ENCODE measurements around the gene ADGRG6. TPM values are rescaled to one million over a fixed set of nuclear protein-coding genes. Genes with fewer than 3 reads are reported as not detected.
"Not testable (repeated sequence)": the region's sequence is repeated elsewhere in the genome, so short reads cannot be mapped to it uniquely, and the experiment has no call there.

ADGRG6 gene
- total RNA-seq, 4 donors from 2014 or later, result 1.5 to 6.0 (median 3.2) TPM

DNA sequence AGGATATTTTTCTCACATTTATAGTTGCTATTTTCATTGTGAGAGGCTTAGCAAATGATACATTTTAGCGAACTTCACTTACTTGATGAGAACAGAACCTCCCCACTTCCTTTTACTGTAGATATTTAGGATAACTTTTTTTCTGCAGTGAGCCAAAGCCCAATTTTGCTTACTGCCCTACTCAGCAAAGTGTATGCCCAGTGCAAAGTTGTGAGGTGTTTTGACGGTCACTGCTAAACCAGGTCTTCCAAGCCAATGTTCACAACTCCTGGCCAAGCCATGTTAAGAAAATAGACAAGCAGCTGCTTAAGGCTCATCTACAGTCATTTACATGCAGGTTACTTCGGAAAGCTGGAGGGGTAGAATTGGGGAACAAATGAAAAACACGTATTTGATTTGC, 144.8 kb downstream of the ADGRG6 start:
- intact Hi-C loops (cut with DNase I; ENCODE audit: low total_unique reads) (no loop called here), in situ Hi-C loops (cut with MboI; ENCODE audit: low sequenced_read_pairs in 4 of 4) (no loop called here)

GRCh38 chr6:142448091-142448729, 146.4 kb downstream of the ADGRG6 start:
- H3K4me1 ChIP-seq, result no peaks in the 10 kb centered on the region
- TF ChIP-seq, protein P1, sequence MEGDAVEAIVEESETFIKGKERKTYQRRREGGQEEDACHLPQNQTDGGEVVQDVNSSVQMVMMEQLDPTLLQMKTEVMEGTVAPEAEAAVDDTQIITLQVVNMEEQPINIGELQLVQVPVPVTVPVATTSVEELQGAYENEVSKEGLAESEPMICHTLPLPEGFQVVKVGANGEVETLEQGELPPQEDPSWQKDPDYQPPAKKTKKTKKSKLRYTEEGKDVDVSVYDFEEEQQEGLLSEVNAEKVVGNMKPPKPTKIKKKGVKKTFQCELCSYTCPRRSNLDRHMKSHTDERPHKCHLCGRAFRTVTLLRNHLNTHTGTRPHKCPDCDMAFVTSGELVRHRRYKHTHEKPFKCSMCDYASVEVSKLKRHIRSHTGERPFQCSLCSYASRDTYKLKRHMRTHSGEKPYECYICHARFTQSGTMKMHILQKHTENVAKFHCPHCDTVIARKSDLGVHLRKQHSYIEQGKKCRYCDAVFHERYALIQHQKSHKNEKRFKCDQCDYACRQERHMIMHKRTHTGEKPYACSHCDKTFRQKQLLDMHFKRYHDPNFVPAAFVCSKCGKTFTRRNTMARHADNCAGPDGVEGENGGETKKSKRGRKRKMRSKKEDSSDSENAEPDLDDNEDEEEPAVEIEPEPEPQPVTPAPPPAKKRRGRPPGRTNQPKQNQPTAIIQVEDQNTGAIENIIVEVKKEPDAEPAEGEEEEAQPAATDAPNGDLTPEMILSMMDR (IDR thresholded peaks at IDR 0.05 in 4 of 5, conservative IDR thresholded peaks at IDR 0.05 in 1 of 5), result no peak
- no peak for TF ChIP-seq POLR2A (IDR thresholded peaks at IDR 0.05)
- no peaks in the 10 kb centered on the region for H3K36me3 ChIP-seq
- no peak overlapping the region for H3K27ac ChIP-seq
- in situ Hi-C loops (cut with MboI; ENCODE audit: low sequenced_read_pairs in 4 of 4) (no loop called here), intact Hi-C loops (cut with DNase I; ENCODE audit: low total_unique reads) (no loop called here)
- ATAC-seq (no peak), DNase-seq (no peak)
- no peaks in the 10 kb centered on the region for H3K9me3 ChIP-seq
- no peak overlapping the region for H3K4me3 ChIP-seq
- no peaks in the 10 kb centered on the region for H3K27me3 ChIP-seq

More for the DNA sequence above, 144.8 kb downstream of the ADGRG6 start:
- Histone ChIP-seq H3K9me3 (no peaks in the 10 kb centered on the region), H3K27ac (no peak overlapping the region), H3K4me3 (no peak overlapping the region), H3K4me1 (no peaks in the 10 kb centered on the region), H3K36me3 (no peaks in the 10 kb centered on the region), H3K27me3 (no peaks in the 10 kb centered on the region)
- DNase-seq, result no peak
- TF ChIP-seq, protein P1 (IDR thresholded peaks at IDR 0.05 in 4 of 5, conservative IDR thresholded peaks at IDR 0.05 in 1 of 5), result no peak
- no peak for TF ChIP-seq POLR2A (IDR thresholded peaks at IDR 0.05)
- no peak for ATAC-seq

- H3K9me3 ChIP-seq; DNase-seq; H3K36me3 ChIP-seq; H3K27me3 ChIP-seq; ATAC-seq; in situ Hi-C loops (cut with MboI; ENCODE audit: low sequenced_read_pairs in 4 of 4); intact Hi-C loops (cut with DNase I; ENCODE audit: low total_unique reads); H3K4me3 ChIP-seq; H3K4me1 ChIP-seq; H3K27ac ChIP-seq: not testable (repeated sequence)
Observed at GRCh38 chr6:142450856-142451255, 149.0 kb downstream of the ADGRG6 start.

DNA sequence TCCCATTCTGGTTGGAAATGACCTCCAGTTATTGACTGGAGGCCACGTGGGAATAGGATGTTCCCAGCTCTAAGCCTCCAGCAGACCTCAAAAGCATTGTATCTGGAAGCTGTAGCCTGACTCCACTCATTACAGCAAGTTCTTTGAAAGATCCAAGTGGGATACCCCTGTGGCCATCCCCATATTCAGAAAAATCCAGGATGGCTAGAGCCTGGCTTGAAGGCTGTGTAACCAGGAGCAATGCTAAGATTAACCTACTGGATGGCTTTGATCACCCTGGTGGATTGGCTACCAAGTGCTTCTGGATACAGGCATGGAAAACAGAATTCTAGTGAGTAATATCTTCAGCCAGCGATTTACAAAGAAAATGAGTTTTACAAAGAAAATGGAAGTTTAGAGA, 151.2 kb downstream of the ADGRG6 start:
- H3K27me3 ChIP-seq, result no peaks in the 10 kb centered on the region
- in situ Hi-C loops (cut with MboI; ENCODE audit: low sequenced_read_pairs in 4 of 4) (no loop called here), intact Hi-C loops (cut with DNase I; ENCODE audit: low total_unique reads) (no loop called here)
- DNase-seq (no peak), ATAC-seq (no peak)
- no peaks in the 10 kb centered on the region for H3K9me3 ChIP-seq
- H3K27ac ChIP-seq, result no peak overlapping the region
- no peak for TF ChIP-seq POLR2A (IDR thresholded peaks at IDR 0.05)
- TF ChIP-seq, protein P1 (IDR thresholded peaks at IDR 0.05 in 4 of 5, conservative IDR thresholded peaks at IDR 0.05 in 1 of 5), result no peak
- H3K4me1 ChIP-seq, result no peaks in the 10 kb centered on the region
- no peaks in the 10 kb centered on the region for H3K36me3 ChIP-seq
- no peak overlapping the region for H3K4me3 ChIP-seq

GRCh38 chr6:142454196-142454595, 152.4 kb downstream of the ADGRG6 start:
- ATAC-seq; H3K4me3 ChIP-seq; H3K4me1 ChIP-seq; H3K9me3 ChIP-seq; intact Hi-C loops (cut with DNase I; ENCODE audit: low total_unique reads); H3K36me3 ChIP-seq; in situ Hi-C loops (cut with MboI; ENCODE audit: low sequenced_read_pairs in 4 of 4); H3K27me3 ChIP-seq; H3K27ac ChIP-seq; DNase-seq: not testable (repeated sequence)

DNA sequence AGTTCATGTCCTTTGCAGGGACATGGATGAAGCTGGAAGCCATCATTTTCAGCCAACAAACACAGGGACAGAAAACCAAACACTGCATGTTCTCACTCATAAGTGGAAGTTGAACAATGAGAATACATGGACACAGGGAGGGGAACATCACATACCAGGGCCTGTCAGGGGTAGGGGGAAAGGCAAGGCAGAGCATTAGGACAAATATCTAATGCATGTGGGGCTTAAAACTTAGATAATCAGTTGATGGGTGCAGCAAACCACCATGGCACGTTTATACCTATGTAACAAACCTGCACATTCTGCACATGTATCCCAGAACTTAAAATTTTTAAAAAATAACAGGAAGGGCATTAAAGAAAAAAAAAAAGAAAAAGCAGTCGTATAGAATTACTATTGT, 153.0 kb downstream of the ADGRG6 start:
- H3K27me3 ChIP-seq; DNase-seq; ATAC-seq; H3K4me1 ChIP-seq; in situ Hi-C loops (cut with MboI; ENCODE audit: low sequenced_read_pairs in 4 of 4); intact Hi-C loops (cut with DNase I; ENCODE audit: low total_unique reads); H3K9me3 ChIP-seq; H3K4me3 ChIP-seq; H3K36me3 ChIP-seq; H3K27ac ChIP-seq: not testable (repeated sequence)
